DND-41 (cell line): ENCODE data around the gene LOXL3.

Experiments used
- ATAC-seq: fragments of 200-7000 bp; cut with Tn5 transposase; 3 replicates; pipeline ENCODE4 v1.9.1; 2021; ENCODE audit warnings: low read depth; ENCODE audit not compliant: insufficient read depth
- DNase-seq: peaks from one replicate; pipeline ENCODE4 v3.0.0-alpha.2; 2020
- H2AFZ ChIP-seq: 2 replicates; pipeline ENCODE4 v1.6.0; 2012; ENCODE audit warnings: low read depth, low read length
- H3K27ac ChIP-seq: 2 replicates; pipeline ENCODE4 v1.5.1; 2012; ENCODE audit warnings: low read length, inconsistent platforms
- H3K27me3 ChIP-seq: fragments of 200-600 bp; sonication (generic); 2 replicates; pipeline ENCODE4 v1.6.0; 2012; ENCODE audit warnings: low read length, mild to moderate bottlenecking, inconsistent platforms; ENCODE audit not compliant: insufficient read depth, poor library complexity
- H3K36me3 ChIP-seq: 2 replicates; pipeline ENCODE4 v1.5.1; 2012; ENCODE audit warnings: low read length, inconsistent platforms; ENCODE audit not compliant: insufficient read depth
- H3K4me1 ChIP-seq: 2 replicates; pipeline ENCODE4 v1.5.1; 2012; ENCODE audit warnings: mild to moderate bottlenecking, low read length; ENCODE audit not compliant: insufficient read depth
- H3K4me2 ChIP-seq: 2 replicates; pipeline ENCODE4 v1.6.0; 2012; ENCODE audit warnings: mild to moderate bottlenecking, moderate library complexity, low read length, inconsistent platforms; ENCODE audit not compliant: insufficient read depth
- H3K4me3 ChIP-seq, 2 experiments: fragments of 200-600 bp in 1 of 2; shearing (Covaris generic) in 1 of 2; 2 replicates each; pipeline ENCODE4 v1.5.1; 2012 to 2016; ENCODE audit warnings: inconsistent platforms in 2 of 2, low read length in 2 of 2, mild to moderate bottlenecking in 2 of 2, low read depth in 1 of 2, moderate library complexity in 1 of 2
- H3K79me2 ChIP-seq: 2 replicates; pipeline ENCODE4 v1.6.0; 2012; ENCODE audit warnings: low read length, inconsistent platforms; ENCODE audit not compliant: insufficient read depth
- H3K9ac ChIP-seq: 2 replicates; pipeline ENCODE4 v1.6.0; 2012; ENCODE audit warnings: low read depth, mild to moderate bottlenecking, inconsistent platforms, low read length, moderate library complexity
- H3K9me3 ChIP-seq: 2 replicates; pipeline ENCODE4 v1.5.1; 2012; ENCODE audit warnings: low read length, moderate library complexity, mild to moderate bottlenecking, inconsistent platforms; ENCODE audit not compliant: insufficient read depth, severe bottlenecking
- H4K20me1 ChIP-seq: 2 replicates; pipeline ENCODE4 v1.6.0; 2012; ENCODE audit warnings: low read length; ENCODE audit not compliant: insufficient read depth
- EZH2 ChIP-seq: IDR thresholded peaks from 3 replicates; pipeline ENCODE4 v1.6.1; 2012; ENCODE audit warnings: borderline replicate concordance, low read depth, mild to moderate bottlenecking, moderate library complexity, low read length, inconsistent platforms; ENCODE audit not compliant: severe bottlenecking
- TF ChIP-seq, protein P1 (sequence below): IDR thresholded peaks from 2 replicates; pipeline ENCODE4 v1.5.1; 2012; ENCODE audit warnings: borderline replicate concordance, low read length, moderate library complexity, mild to moderate bottlenecking; ENCODE audit not compliant: poor library complexity, severe bottlenecking; ENCODE audit errors: extremely low read depth

Gene LOXL3

GRCh38 chr2:74524005-74524404, 29.7 kb downstream of the LOXL3 start:
- peaks cover 15% of the 10 kb centered on the region for H3K79me2 ChIP-seq

GRCh38 chr2:74522516-74522915, 31.2 kb downstream of the LOXL3 start:
- Histone ChIP-seq H3K79me2 (no peaks in the 10 kb centered on the region), H3K27me3 (peaks cover 9% of the 10 kb centered on the region), H3K36me3 (peaks cover 20% of the 10 kb centered on the region), H3K9ac (no peak overlapping the region), H4K20me1 (peaks cover 4% of the 10 kb centered on the region; the same call in 1 of the 2 replicates), H3K4me1 (peaks cover 6% of the 10 kb centered on the region), H3K9me3 (no peaks in the 10 kb centered on the region), H2AFZ (no peak overlapping the region), H3K4me2 (no peak overlapping the region), H3K4me3 (no peak overlapping the region), H3K27ac (no peak overlapping the region)
- TF ChIP-seq EZH2: no peak
- TF ChIP-seq, protein P1, sequence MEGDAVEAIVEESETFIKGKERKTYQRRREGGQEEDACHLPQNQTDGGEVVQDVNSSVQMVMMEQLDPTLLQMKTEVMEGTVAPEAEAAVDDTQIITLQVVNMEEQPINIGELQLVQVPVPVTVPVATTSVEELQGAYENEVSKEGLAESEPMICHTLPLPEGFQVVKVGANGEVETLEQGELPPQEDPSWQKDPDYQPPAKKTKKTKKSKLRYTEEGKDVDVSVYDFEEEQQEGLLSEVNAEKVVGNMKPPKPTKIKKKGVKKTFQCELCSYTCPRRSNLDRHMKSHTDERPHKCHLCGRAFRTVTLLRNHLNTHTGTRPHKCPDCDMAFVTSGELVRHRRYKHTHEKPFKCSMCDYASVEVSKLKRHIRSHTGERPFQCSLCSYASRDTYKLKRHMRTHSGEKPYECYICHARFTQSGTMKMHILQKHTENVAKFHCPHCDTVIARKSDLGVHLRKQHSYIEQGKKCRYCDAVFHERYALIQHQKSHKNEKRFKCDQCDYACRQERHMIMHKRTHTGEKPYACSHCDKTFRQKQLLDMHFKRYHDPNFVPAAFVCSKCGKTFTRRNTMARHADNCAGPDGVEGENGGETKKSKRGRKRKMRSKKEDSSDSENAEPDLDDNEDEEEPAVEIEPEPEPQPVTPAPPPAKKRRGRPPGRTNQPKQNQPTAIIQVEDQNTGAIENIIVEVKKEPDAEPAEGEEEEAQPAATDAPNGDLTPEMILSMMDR: no peak
- ATAC-seq (no peak), DNase-seq (no peak)

More at GRCh38 chr2:74524005-74524404, 29.7 kb downstream of the LOXL3 start:
- Histone ChIP-seq H3K27me3 (peaks cover 3% of the 10 kb centered on the region), H3K27ac (no peak overlapping the region), H4K20me1 (peaks cover 15% of the 10 kb centered on the region; the same call in 1 of the 2 replicates), H3K9me3 (no peaks in the 10 kb centered on the region), H3K36me3 (peaks cover 35% of the 10 kb centered on the region), H3K4me2 (no peak overlapping the region), H3K4me3 (no peak overlapping the region), H2AFZ (no peak overlapping the region), H3K9ac (no peak overlapping the region), H3K4me1 (peaks cover 20% of the 10 kb centered on the region)
- ATAC-seq (no peak), DNase-seq (no peak)
- no peak for TF ChIP-seq EZH2
- TF ChIP-seq, protein P1: no peak

- H3K4me3 ChIP-seq: no peak overlapping the region
- peaks cover 28% of the 10 kb centered on the region for H3K27me3 ChIP-seq
- no peak overlapping the region for H3K4me2 ChIP-seq
- H3K4me1 ChIP-seq: peaks cover 7% of the 10 kb centered on the region; the same call in 1 of the 2 replicates
- no peak overlapping the region for H3K9ac ChIP-seq
- H3K27ac ChIP-seq: no peak overlapping the region
- TF ChIP-seq EZH2: no peak
- TF ChIP-seq, protein P1: no peak
- H3K79me2 ChIP-seq: no peaks in the 10 kb centered on the region
- no peaks in the 10 kb centered on the region for H4K20me1 ChIP-seq
- no peaks in the 10 kb centered on the region for H3K9me3 ChIP-seq
- DNase-seq: no peak
- no peak overlapping the region for H2AFZ ChIP-seq
- no peak for ATAC-seq
- no peaks in the 10 kb centered on the region for H3K36me3 ChIP-seq
Measured at GRCh38 chr2:74516650-74517049, 37.1 kb downstream of the LOXL3 start.
